Mammary epithelial cell (primary cell): Measurements from ENCODE around the gene ZNHIT2.

ENCODE experiments used
- CTCF ChIP-seq, 2 donors: IDR thresholded peaks in 1 of 2; conservative IDR thresholded peaks in 1 of 2; 2 replicates each; pipeline ENCODE4 v1.5.1; 2011 to 2012; ENCODE audit warnings: inconsistent platforms in 2 of 2, low read length in 2 of 2, mild to moderate bottlenecking in 2 of 2, control low read depth in 1 of 2, low read depth in 1 of 2; ENCODE audit not compliant: insufficient read depth in 1 of 2; ENCODE audit errors: extremely low read depth in 1 of 2
- EZH2 ChIP-seq: IDR thresholded peaks from 2 replicates; pipeline ENCODE4 v1.6.1; 2012; ENCODE audit warnings: low read length, inconsistent platforms, borderline replicate concordance

- TF ChIP-seq CTCF (conservative IDR thresholded peaks at IDR 0.05 in 1 of 2, IDR thresholded peaks at IDR 0.05 in 1 of 2; ENCODE audit: extremely low read depth in 1 of 2, insufficient read depth in 1 of 2, low read depth in 1 of 2, low read length in 2 of 2) (no peak), EZH2 (no peak)
Measured at GRCh38 chr11:65132988-65133700, 15.6 kb upstream of the ZNHIT2 start.
